NCI-H1417 (cell line): Measurements from ENCODE around the gene EIPR1.

ENCODE experiments used
- DNase-seq, 3 experiments: peaks; one replicate each; lab custom pipeline; 2025; lab: John Stamatoyannopoulos, UW

The EIPR1 gene

GRCh38 chr2:3176071-3176868, 201.3 kb downstream of the EIPR1 start:
- DNase-seq = no peak

- no peak for DNase-seq
Observed at GRCh38 chr2:3175568-3175955, 202.1 kb downstream of the EIPR1 start.

GRCh38 chr2:3174626-3175567, 202.7 kb downstream of the EIPR1 start:
- DNase-seq = no peak

- DNase-seq = no peak
Observed at GRCh38 chr2:3173031-3173430, 204.6 kb downstream of the EIPR1 start.

- DNase-seq = peak; percentile 17 to 94 (median 55)
Observed at GRCh38 chr2:3172265-3172935, 205.2 kb downstream of the EIPR1 start.

GRCh38 chr2:3171564-3172264, 205.9 kb downstream of the EIPR1 start:
- no peak for DNase-seq

- no peak for DNase-seq
Observed at GRCh38 chr2:3170792-3171455, 206.7 kb downstream of the EIPR1 start.

- peak in 1 of 3 experiments; percentile 35 for DNase-seq
Observed at GRCh38 chr2:3169106-3169870, 208.3 kb downstream of the EIPR1 start.

GRCh38 chr2:3168230-3168891, 209.3 kb downstream of the EIPR1 start:
- DNase-seq = no peak

- DNase-seq = peak in 1 of 3 experiments; percentile 18
Observed at GRCh38 chr2:3163401-3163800, 214.2 kb downstream of the EIPR1 start.

- no peak for DNase-seq
Observed at GRCh38 chr2:3162442-3163077, 215.1 kb downstream of the EIPR1 start.

GRCh38 chr2:3160751-3161330, 216.8 kb downstream of the EIPR1 start:
- DNase-seq = no peak

GRCh38 chr2:3159782-3160545, 217.7 kb downstream of the EIPR1 start:
- DNase-seq = no peak

- DNase-seq = no peak
Observed at GRCh38 chr2:3154700-3155099, 222.9 kb downstream of the EIPR1 start.

GRCh38 chr2:3154146-3154545, 223.5 kb downstream of the EIPR1 start:
- DNase-seq = no peak

GRCh38 chr2:3151153-3151918, 226.3 kb downstream of the EIPR1 start:
- DNase-seq = peak in 1 of 3 experiments; percentile 30

- DNase-seq = no peak
Observed at GRCh38 chr2:3149441-3150217, 228.0 kb downstream of the EIPR1 start.
